ENCODE data around the gene WNT9B.

Gene WNT9B

DNA sequence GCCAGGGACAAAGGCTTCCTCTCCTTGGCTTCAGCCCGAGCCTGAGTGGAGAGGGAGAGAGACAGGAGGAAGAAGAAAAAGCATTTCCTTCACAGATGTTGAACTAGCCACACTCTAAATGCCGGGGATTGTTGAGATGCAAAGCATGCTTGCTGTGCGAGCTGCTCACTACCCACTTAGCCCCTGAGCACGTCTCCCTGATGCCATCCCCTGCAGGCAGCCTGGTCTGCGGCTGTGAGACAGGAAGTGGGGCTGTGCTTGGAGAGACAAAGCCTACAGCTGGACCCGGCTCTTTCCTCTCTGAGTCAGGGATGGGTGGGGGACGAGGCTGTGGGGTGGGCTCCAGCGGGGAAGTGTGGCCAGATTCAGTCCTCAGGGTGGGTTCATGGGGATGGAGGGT lies 13.7 kb downstream of the WNT9B start:
- no peaks in the 10 kb centered on the region for H3K36me3 ChIP-seq (ENCODE audit: insufficient read depth, low read length)

DNA sequence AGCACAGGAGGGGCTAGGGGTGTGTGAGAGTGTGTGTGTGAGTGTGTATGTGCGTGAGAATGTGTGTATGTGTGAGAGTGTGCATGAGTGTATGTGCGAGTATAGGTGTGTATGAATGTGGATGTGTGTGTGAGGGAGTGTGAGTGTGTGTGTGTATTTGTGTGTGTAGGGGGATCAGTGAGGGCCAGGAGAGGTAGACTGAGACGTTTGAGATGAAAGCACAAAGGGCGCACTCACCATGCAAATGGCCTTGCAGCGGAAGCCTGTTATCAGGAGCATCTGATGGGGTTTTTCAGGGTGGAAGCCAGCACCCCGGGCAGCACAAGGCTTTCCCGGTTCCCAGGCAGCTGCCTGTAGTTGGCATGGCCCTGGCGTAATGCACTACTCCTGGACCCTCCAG lies 14.9 kb downstream of the WNT9B start:
- H3K4me1 ChIP-seq (ENCODE audit: insufficient read depth, low read length), result no peaks in the 10 kb centered on the region
- no peak overlapping the region for H3K27ac ChIP-seq (ENCODE audit: low read depth, low read length)
- H3K36me3 ChIP-seq (ENCODE audit: insufficient read depth, low read length), result no peaks in the 10 kb centered on the region
- no peaks in the 10 kb centered on the region for H3K9me3 ChIP-seq (ENCODE audit: low read length)
- H3K4me3 ChIP-seq (ENCODE audit: low read depth in 1 of 2, low read length in 2 of 2), result no peak overlapping the region
- H3K27me3 ChIP-seq (ENCODE audit: control insufficient read depth in 1 of 2, insufficient read depth in 2 of 2, low read length in 2 of 2), result peaks cover 6 to 15% of the 10 kb centered on the region in 2 donors
- no peak overlapping the region for H3K9ac ChIP-seq (ENCODE audit: low read length)

More for the DNA sequence above, 13.7 kb downstream of the WNT9B start:
- H3K9me3 ChIP-seq (ENCODE audit: low read length), result no peaks in the 10 kb centered on the region
- H3K9ac ChIP-seq (ENCODE audit: low read length), result no peak overlapping the region
- no peaks in the 10 kb centered on the region for H3K4me1 ChIP-seq (ENCODE audit: insufficient read depth, low read length)
- peaks cover 6 to 15% of the 10 kb centered on the region in 2 donors for H3K27me3 ChIP-seq (ENCODE audit: control insufficient read depth in 1 of 2, insufficient read depth in 2 of 2, low read length in 2 of 2)
- no peak overlapping the region for H3K4me3 ChIP-seq (ENCODE audit: low read depth in 1 of 2, low read length in 2 of 2)
- no peak overlapping the region for H3K27ac ChIP-seq (ENCODE audit: low read depth, low read length)

- no peak overlapping the region for H3K27ac ChIP-seq (ENCODE audit: low read depth, low read length)
- H3K9ac ChIP-seq (ENCODE audit: low read length), result no peak overlapping the region
- H3K9me3 ChIP-seq (ENCODE audit: low read length), result no peaks in the 10 kb centered on the region
- no peaks in the 10 kb centered on the region for H3K4me1 ChIP-seq (ENCODE audit: insufficient read depth, low read length)
- no peaks in the 10 kb centered on the region for H3K36me3 ChIP-seq (ENCODE audit: insufficient read depth, low read length)
- no peak overlapping the region for H3K4me3 ChIP-seq (ENCODE audit: low read depth in 1 of 2, low read length in 2 of 2)
- peaks cover 6 to 15% of the 10 kb centered on the region in 2 donors for H3K27me3 ChIP-seq (ENCODE audit: control insufficient read depth in 1 of 2, insufficient read depth in 2 of 2, low read length in 2 of 2)
Observed at GRCh38 chr17:46866747-46867146, 15.4 kb downstream of the WNT9B start.

GRCh38 chr17:46868689-46869187 lies 17.4 kb downstream of the WNT9B start:
- Histone ChIP-seq H3K27ac (ENCODE audit: low read depth, low read length) (no peak overlapping the region), H3K4me1 (ENCODE audit: insufficient read depth, low read length) (no peaks in the 10 kb centered on the region), H3K9ac (ENCODE audit: low read length) (no peak overlapping the region), H3K4me3 (ENCODE audit: low read depth in 1 of 2, low read length in 2 of 2) (no peak overlapping the region), H3K9me3 (ENCODE audit: low read length) (no peaks in the 10 kb centered on the region), H3K27me3 (ENCODE audit: control insufficient read depth in 1 of 2, insufficient read depth in 2 of 2, low read length in 2 of 2) (peaks cover 0 to 10% of the 10 kb centered on the region in 2 donors), H3K36me3 (ENCODE audit: insufficient read depth, low read length) (no peaks in the 10 kb centered on the region)

DNA sequence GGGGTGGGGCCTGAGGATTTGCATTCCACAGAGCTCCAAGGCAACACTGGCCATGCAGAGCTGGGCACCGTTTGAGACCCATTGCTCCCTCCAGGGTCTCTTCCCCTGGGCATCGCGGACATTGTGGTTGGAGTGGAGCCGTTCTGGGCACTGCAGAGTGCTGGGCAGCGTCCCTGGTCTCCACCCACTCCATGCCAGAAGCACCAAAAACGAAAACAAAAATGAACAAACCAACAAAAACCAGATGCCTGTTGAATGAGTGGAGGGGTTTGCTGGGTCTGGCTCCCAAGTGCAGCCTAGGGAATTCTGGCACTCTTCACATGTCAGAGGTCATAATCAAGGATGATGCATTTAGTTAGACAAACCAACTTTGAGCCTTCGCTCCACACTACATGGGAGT lies 17.9 kb downstream of the WNT9B start:
- H3K27me3 ChIP-seq (ENCODE audit: control insufficient read depth in 1 of 2, insufficient read depth in 2 of 2, low read length in 2 of 2), result peaks cover 0 to 10% of the 10 kb centered on the region in 2 donors
- H3K36me3 ChIP-seq (ENCODE audit: insufficient read depth, low read length), result no peaks in the 10 kb centered on the region
- H3K27ac ChIP-seq (ENCODE audit: low read depth, low read length), result no peak overlapping the region
- H3K4me1 ChIP-seq (ENCODE audit: insufficient read depth, low read length), result no peaks in the 10 kb centered on the region
- no peaks in the 10 kb centered on the region for H3K9me3 ChIP-seq (ENCODE audit: low read length)
- no peak overlapping the region for H3K9ac ChIP-seq (ENCODE audit: low read length)
- no peak overlapping the region for H3K4me3 ChIP-seq (ENCODE audit: low read depth in 1 of 2, low read length in 2 of 2)

- H3K27ac ChIP-seq (ENCODE audit: low read depth, low read length), result no peak overlapping the region
Observed at GRCh38 chr17:46869975-46870803, 18.8 kb downstream of the WNT9B start.

GRCh38 chr17:46872421-46872820 lies 21.0 kb downstream of the WNT9B start:
- Histone ChIP-seq H3K4me3 (ENCODE audit: low read depth in 1 of 2, low read length in 2 of 2) (no peak overlapping the region), H3K9me3 (ENCODE audit: low read length) (no peaks in the 10 kb centered on the region), H3K27ac (ENCODE audit: low read depth, low read length) (no peak overlapping the region), H3K4me1 (ENCODE audit: insufficient read depth, low read length) (no peaks in the 10 kb centered on the region), H3K36me3 (ENCODE audit: insufficient read depth, low read length) (no peaks in the 10 kb centered on the region), H3K27me3 (ENCODE audit: control insufficient read depth in 1 of 2, insufficient read depth in 2 of 2, low read length in 2 of 2) (no peaks in the 10 kb centered on the region), H3K9ac (ENCODE audit: low read length) (no peak overlapping the region)

More at GRCh38 chr17:46869975-46870803, 18.8 kb downstream of the WNT9B start:
- H3K27me3 ChIP-seq (ENCODE audit: control insufficient read depth in 1 of 2, insufficient read depth in 2 of 2, low read length in 2 of 2), result peaks cover 0 to under 1% of the 10 kb centered on the region in 2 donors
- no peaks in the 10 kb centered on the region for H3K4me1 ChIP-seq (ENCODE audit: insufficient read depth, low read length)
- H3K4me3 ChIP-seq (ENCODE audit: low read depth in 1 of 2, low read length in 2 of 2), result no peak overlapping the region
- H3K36me3 ChIP-seq (ENCODE audit: insufficient read depth, low read length), result no peaks in the 10 kb centered on the region
- H3K9me3 ChIP-seq (ENCODE audit: low read length), result no peaks in the 10 kb centered on the region
- H3K9ac ChIP-seq (ENCODE audit: low read length), result no peak overlapping the region

- H3K9me3 ChIP-seq (ENCODE audit: low read length), result no peaks in the 10 kb centered on the region
- H3K4me1 ChIP-seq (ENCODE audit: insufficient read depth, low read length), result no peaks in the 10 kb centered on the region
- H3K4me3 ChIP-seq (ENCODE audit: low read depth in 1 of 2, low read length in 2 of 2), result no peak overlapping the region
Observed at GRCh38 chr17:46873941-46874645, 22.7 kb downstream of the WNT9B start.

DNA sequence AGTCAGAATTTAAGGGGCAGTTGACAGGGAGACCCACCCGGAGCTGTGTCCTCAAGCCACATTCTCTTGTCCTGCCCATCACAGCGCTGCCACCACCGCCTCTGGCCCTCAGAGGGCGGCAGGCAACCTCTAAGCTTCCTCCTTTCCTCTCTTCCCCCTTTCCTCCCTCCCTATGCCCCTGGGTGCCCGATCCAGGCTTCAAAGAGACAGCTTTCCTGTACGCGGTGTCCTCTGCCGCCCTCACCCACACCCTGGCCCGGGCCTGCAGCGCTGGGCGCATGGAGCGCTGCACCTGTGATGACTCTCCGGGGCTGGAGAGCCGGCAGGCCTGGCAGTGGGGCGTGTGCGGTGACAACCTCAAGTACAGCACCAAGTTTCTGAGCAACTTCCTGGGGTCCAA lies 23.5 kb downstream of the WNT9B start:
- H3K27me3 ChIP-seq (ENCODE audit: control insufficient read depth in 1 of 2, insufficient read depth in 2 of 2, low read length in 2 of 2), result no peaks in the 10 kb centered on the region
- no peak overlapping the region for H3K4me3 ChIP-seq (ENCODE audit: low read depth in 1 of 2, low read length in 2 of 2)
- H3K4me1 ChIP-seq (ENCODE audit: insufficient read depth, low read length), result no peaks in the 10 kb centered on the region
- no peak overlapping the region for H3K27ac ChIP-seq (ENCODE audit: low read depth, low read length)
- no peak overlapping the region for H3K9ac ChIP-seq (ENCODE audit: low read length)
- H3K36me3 ChIP-seq (ENCODE audit: insufficient read depth, low read length), result no peaks in the 10 kb centered on the region
- no peaks in the 10 kb centered on the region for H3K9me3 ChIP-seq (ENCODE audit: low read length)

More at GRCh38 chr17:46873941-46874645, 22.7 kb downstream of the WNT9B start:
- Histone ChIP-seq H3K27me3 (ENCODE audit: control insufficient read depth in 1 of 2, insufficient read depth in 2 of 2, low read length in 2 of 2) (no peaks in the 10 kb centered on the region), H3K36me3 (ENCODE audit: insufficient read depth, low read length) (no peaks in the 10 kb centered on the region), H3K27ac (ENCODE audit: low read depth, low read length) (no peak overlapping the region), H3K9ac (ENCODE audit: low read length) (no peak overlapping the region)

DNA sequence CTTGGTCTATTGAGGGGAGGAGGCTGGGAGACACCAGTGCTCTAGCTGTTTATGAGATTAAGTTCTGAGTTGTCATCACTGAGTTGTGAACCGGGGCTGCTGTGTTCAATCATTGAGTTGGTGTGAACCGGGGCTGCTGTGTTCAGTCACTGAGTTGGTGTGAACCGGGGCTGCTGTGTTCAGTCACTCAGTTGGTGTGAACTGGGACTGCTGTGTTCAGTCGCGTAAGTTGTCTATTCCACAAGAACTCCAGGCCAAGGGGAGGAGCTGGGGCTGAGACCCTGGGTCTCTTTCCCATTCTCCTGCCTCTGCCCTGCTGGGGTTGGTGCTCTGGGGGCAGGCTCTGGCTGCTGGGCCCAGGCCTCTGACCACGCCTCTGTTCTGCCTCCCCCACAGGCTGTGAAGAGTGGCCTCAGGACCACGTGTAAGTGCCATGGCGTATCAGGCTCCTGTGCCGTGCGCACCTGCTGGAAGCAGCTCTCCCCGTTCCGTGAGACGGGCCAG lies 24.5 kb downstream of the WNT9B start:
- Histone ChIP-seq H3K4me3 (ENCODE audit: low read depth in 1 of 2, low read length in 2 of 2) (no peak overlapping the region), H3K36me3 (ENCODE audit: insufficient read depth, low read length) (no peaks in the 10 kb centered on the region), H3K9ac (ENCODE audit: low read length) (no peak overlapping the region), H3K27ac (ENCODE audit: low read depth, low read length) (no peak overlapping the region), H3K27me3 (ENCODE audit: control insufficient read depth in 1 of 2, insufficient read depth in 2 of 2, low read length in 2 of 2) (no peaks in the 10 kb centered on the region), H3K9me3 (ENCODE audit: low read length) (no peaks in the 10 kb centered on the region), H3K4me1 (ENCODE audit: insufficient read depth, low read length) (no peaks in the 10 kb centered on the region)

DNA sequence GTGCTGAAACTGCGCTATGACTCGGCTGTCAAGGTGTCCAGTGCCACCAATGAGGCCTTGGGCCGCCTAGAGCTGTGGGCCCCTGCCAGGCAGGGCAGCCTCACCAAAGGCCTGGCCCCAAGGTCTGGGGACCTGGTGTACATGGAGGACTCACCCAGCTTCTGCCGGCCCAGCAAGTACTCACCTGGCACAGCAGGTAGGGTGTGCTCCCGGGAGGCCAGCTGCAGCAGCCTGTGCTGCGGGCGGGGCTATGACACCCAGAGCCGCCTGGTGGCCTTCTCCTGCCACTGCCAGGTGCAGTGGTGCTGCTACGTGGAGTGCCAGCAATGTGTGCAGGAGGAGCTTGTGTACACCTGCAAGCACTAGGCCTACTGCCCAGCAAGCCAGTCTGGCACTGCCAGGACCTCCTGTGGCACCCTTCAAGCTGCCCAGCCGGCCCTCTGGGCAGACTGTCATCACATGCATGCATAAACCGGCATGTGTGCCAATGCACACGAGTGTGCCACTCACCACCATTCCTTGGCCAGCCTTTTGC lies 25.0 kb downstream of the WNT9B start:
- Histone ChIP-seq H3K9me3 (ENCODE audit: low read length) (no peaks in the 10 kb centered on the region), H3K9ac (ENCODE audit: low read length) (no peak overlapping the region), H3K27me3 (ENCODE audit: control insufficient read depth in 1 of 2, insufficient read depth in 2 of 2, low read length in 2 of 2) (no peaks in the 10 kb centered on the region), H3K4me1 (ENCODE audit: insufficient read depth, low read length) (no peaks in the 10 kb centered on the region), H3K36me3 (ENCODE audit: insufficient read depth, low read length) (no peaks in the 10 kb centered on the region), H3K4me3 (ENCODE audit: low read depth in 1 of 2, low read length in 2 of 2) (no peak overlapping the region), H3K27ac (ENCODE audit: low read depth, low read length) (no peak overlapping the region)

Measured in muscle layer of colon (tissue), 2 donors.